Ureter (tissue), 1 donor: ENCODE data around the gene SELENOH. TPM values are rescaled to one million over a fixed set of nuclear protein-coding genes. Genes with fewer than 3 reads are reported as not detected.

Source experiments
- DNase-seq: peaks from one replicate; pipeline ENCODE4 v3.0.0-alpha.2; 2020; ENCODE audit warnings: low spot score
- total RNA-seq: library from RNA; stranded (reverse); gene quantifications from one replicate; pipeline ENCODE4 v1.2.4, GENCODE V29; 2023
- donor health status: DM: yes; HTN: yes; CAD: no.

Gene SELENOH
- total RNA-seq, 1 donor from 2014 or later, result 111 TPM

DNA sequence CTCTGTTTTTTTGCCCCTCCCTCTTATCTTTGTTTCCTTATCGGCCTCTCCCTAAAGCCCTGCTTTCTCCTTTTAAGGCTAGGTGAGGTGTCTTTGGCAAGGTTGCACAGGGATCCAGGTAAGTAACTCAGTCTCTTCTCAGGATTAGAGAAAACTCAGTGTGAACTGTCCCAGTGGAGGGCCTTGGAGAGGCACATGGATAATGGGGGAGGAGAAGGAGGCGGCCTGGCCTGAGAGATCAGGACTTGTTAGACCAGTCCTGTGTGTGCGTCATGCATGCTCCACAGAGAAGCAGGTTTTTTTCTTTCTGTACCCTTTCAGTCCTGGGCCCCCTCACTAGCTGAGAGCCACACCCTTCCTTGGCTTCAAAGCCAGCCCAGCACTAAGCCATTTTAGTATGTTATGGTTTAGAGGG lies 40.2 kb downstream of the SELENOH start:
- peak; percentile 80 for DNase-seq

DNA sequence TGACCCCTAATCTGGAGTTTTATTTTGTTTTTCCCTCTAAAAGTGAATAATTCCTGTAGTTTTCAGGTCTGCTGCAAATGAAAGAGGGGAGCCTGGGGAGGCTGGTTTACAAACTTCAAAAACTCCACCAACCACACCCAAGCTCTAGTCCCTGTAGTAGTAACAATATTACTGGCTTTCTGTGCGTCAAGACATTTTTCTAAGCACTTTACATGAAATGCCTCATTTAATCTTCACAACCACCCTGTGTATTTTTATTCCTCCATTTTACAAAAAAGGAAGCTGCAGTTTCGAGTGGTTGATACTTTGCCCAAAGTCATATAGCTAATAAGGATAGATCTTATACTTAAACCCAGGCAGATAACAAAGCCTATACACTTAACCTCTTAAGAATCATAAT lies 43.8 kb downstream of the SELENOH start:
- DNase-seq, result no peak

DNA sequence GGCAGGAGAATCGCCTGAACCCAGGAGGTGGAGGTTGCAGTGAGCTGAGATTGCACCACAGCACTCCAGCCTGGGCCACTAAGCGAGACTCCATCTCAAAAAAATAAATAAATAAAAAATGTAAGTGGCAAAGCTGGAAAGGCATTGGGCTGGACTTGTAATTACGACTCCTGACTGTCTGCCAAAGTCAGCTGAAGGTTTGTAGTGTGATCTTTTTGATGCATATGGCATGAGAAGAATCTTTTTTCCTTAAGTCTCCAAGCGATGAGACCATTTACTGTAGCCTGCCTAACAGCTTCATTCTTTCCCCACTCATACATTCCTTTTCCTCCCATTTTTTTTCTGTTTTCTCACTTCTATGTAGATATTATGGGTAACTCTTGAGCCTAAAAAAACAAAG lies 45.1 kb downstream of the SELENOH start:
- DNase-seq, result no peak

DNA sequence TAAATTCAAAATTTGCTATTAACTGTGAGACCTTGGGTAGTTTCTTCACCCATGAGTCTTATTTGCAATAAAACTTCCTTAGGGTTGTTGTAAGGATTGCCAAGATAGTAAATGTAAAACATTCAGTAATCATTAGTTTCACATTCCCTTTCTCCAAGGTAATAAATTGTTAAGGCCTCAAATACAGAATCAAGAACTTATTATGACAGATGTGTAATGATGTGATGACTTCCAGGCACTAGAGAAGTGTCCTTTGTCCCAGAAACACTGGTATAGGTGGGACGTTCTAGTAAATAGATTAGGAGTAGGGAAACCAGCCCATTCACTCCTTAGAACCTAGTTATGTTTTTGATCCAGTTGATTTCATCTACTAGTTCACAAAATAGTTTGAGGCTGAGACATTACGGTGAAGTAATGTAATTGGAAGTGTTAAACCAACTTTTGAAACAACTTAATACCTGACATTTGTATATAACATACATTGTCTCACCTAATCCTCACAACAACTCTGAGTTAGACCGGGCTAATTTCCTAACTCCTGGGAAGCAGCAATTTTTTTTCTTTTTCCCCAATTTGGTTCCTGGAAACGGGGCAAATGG lies 45.8 kb downstream of the SELENOH start:
- DNase-seq, result no peak

DNA sequence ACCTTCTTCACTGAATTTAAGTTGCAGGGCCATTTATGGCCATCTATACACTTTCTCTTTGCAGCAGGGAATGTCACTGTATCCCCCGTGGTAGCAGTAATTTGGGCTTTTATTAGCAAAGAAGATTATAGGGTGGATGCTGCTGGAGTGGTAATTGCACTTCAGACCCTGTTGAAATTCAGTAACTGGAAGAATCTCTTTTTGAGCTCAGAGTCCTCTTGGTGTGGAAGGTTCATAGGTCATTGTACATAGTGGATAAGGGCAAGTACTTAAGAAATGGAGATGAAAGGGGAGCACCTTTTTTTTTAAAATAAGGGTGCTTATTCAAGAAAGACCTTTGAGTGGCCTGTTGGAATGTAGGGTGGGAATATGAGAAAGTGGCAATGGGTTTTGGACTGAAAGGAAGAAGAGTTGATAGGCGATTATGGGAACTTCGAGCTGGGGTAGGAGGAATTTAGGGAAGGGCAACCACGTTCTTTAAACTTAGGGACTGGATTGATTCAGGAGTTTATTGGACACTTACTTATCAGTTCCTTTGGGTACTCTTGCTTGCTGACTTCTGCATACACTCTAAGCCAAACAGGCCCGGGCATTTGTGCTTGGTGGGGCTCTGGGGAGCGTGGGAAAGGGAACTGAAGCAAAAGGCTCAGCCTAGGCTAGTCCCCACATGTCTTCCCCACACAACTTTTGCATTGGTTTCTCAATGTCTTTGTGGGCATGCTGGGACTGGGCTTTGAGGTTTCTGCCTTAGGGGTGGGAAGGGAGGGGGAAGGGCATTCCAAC lies 46.8 kb downstream of the SELENOH start:
- DNase-seq, result peak; percentile 81

DNA sequence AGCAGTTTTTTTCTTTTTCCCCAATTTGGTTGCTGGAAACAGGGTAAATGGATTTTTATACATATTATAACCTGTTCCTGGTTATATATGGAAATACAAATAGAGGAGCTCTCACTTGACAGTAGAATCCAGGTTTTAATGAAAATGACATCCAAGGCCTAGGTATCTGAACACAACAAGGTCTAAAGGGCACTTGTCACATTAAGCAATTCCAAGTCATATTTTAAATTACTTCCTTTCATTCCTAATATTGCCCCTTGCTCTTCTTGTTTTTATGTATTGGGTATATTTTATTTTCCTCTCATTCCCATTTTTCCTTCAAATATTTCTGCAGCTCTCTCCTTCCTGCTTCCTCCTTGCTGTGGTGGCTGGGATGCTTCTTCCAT lies 47.4 kb downstream of the SELENOH start:
- no peak for DNase-seq

DNA sequence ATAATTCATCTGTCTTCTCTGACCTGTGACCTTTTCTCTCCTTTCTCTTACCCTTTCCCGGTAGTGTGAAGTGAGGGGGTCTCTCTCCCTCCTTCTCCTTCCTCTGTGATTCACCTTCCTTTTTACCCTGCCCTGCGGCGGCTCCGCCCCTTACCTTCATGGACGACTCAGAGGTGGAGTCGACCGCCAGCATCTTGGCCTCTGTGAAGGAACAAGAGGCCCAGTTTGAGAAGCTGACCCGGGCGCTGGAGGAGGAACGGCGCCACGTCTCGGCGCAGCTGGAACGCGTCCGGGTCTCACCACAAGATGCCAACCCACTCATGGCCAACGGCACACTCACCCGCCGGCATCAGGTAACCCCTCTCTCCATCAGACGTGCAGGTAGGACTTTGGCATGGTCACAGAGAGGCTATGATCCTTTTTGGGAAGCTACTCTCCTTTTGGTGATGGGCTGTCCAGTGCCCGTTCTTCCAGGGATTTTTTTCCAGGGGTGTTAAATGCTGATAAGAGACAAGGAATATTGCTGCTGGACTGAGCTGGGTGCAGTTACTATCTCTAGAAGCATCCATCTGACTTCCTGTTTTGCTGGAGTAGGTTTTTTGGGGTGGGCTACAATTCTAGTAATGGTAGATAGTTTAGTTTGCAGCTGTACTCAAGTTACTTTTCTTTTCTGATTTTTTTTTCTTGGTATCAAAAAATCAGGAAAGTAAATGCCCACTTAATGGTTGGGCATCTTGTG lies 50.2 kb downstream of the SELENOH start:
- DNase-seq, result no peak

DNA sequence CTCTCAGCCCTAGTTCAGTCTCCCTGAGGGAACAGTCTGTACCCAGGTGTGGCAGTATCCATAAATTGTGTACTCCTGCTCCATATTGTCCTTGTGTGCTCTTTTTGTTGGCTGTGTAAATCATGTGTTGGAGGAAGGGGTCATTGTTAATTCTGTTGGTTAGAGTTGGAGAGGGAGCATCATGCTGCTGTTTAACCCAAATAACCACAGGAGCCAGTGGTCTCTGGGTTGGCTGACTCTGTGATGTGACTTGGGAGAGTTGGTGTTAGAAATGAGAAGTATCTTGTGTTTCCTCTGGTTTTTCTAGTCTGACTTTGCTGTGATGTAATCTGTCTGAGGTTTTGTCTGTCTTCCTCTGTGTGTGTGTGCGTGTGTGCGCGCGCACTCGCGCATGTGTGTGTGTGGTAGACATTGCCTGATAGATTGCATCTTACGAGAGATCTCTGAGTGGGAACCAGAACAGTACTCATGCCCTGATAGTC lies 50.8 kb downstream of the SELENOH start:
- peak; percentile 69 for DNase-seq

DNA sequence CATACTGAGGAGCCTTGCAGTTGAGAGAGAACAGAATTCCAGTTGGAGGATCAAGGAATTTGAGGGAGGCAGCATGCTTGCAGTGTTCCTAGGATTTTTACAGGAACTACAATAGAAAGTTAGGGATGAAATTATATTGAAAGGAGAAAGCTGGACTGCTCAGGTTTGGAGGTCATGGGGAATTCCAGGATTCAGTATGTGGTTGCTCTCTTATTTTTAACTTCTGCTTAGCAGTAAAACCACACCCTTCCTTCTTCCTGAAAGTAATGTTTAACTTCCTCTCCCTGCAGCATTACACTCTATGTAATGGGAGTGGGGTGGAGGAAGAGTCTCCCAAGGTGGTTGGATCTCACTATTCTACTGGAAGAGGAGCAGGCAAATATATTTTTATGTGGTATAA lies 51.6 kb downstream of the SELENOH start:
- DNase-seq, result no peak

Other genes starting within 250 kb of the SELENOH start
- gene SLC43A1, start 225.8 kb upstream of the SELENOH start, total RNA-seq, result 10.4 TPM
- 50.5 TPM for gene TIMM10, start 210.7 kb upstream of the SELENOH start, total RNA-seq
- gene SMTNL1, start 203.9 kb upstream of the SELENOH start, total RNA-seq, result not detected
- gene UBE2L6, start 173.8 kb upstream of the SELENOH start, total RNA-seq, result 83.1 TPM
- 302 TPM for gene SERPING1, start 143.8 kb upstream of the SELENOH start, total RNA-seq
- gene YPEL4, start 91.6 kb upstream of the SELENOH start, total RNA-seq, result 0.44 TPM
- gene CLP1, start 83.7 kb upstream of the SELENOH start, total RNA-seq, result 10.0 TPM
- gene ZDHHC5, start 73.4 kb upstream of the SELENOH start, total RNA-seq, result 91.9 TPM
- 12.7 TPM for gene MED19, start 29.3 kb upstream of the SELENOH start, total RNA-seq
- gene TMX2, start 28.9 kb upstream of the SELENOH start, total RNA-seq, result 108 TPM
- gene BTBD18, start 10.3 kb downstream of the SELENOH start, total RNA-seq, result not detected
- gene CTNND1, start 20.3 kb downstream of the SELENOH start, total RNA-seq, result 426 TPM